ENCODE measurements around the gene SLCO4A1.

Gene SLCO4A1

GRCh38 chr20:62719250-62719935 is 77.1 kb downstream of the SLCO4A1 start:
- no peak for FAIRE-seq

All from endometrium (tissue), 2 donors.